SU-DHL-6 (cell line): Measurements from ENCODE around the gene MYO1H.

ENCODE experiments used
- EZH2phosphoT487 ChIP-seq: fragments of 200-600 bp; sonication (generic), shearing (Covaris generic); conservative IDR thresholded peaks from 2 replicates; pipeline ENCODE4 v1.6.1; 2018; ENCODE audit warnings: mild to moderate bottlenecking, antibody characterized with exemption, low read length, moderate library complexity, mixed read lengths
- TF ChIP-seq, protein P1 (sequence below): fragments of 200-600 bp; sonication (generic); IDR thresholded peaks from one replicate; pipeline ENCODE4 v1.5.1; 2017; ENCODE audit warnings: antibody characterized with exemption, mild to moderate bottlenecking, low read length, moderate library complexity; ENCODE audit not compliant: insufficient read depth, poor library complexity, severe bottlenecking

- TF ChIP-seq, protein P1, sequence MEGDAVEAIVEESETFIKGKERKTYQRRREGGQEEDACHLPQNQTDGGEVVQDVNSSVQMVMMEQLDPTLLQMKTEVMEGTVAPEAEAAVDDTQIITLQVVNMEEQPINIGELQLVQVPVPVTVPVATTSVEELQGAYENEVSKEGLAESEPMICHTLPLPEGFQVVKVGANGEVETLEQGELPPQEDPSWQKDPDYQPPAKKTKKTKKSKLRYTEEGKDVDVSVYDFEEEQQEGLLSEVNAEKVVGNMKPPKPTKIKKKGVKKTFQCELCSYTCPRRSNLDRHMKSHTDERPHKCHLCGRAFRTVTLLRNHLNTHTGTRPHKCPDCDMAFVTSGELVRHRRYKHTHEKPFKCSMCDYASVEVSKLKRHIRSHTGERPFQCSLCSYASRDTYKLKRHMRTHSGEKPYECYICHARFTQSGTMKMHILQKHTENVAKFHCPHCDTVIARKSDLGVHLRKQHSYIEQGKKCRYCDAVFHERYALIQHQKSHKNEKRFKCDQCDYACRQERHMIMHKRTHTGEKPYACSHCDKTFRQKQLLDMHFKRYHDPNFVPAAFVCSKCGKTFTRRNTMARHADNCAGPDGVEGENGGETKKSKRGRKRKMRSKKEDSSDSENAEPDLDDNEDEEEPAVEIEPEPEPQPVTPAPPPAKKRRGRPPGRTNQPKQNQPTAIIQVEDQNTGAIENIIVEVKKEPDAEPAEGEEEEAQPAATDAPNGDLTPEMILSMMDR: no peak
- TF ChIP-seq EZH2phosphoT487: no peak
Observed at GRCh38 chr12:109497675-109498074, 150.0 kb downstream of the MYO1H start.
